K562 (cell line): ENCODE measurements around the gene ZNF200. TPM values are rescaled to one million over a fixed set of nuclear protein-coding genes. Genes with fewer than 3 reads are reported as not detected.
A peak's percentile ranks its signal among the peaks of the same experiment; 100 is the strongest.

ENCODE experiments used
- EGR1 ChIP-seq: fragments of 450-650 bp; conservative IDR thresholded peaks from 2 replicates; pipeline ENCODE4 v1.6.1; 2017; ENCODE audit warnings: mild to moderate bottlenecking
- KAT7 ChIP-seq: sonication (generic); formaldehyde crosslinking; IDR thresholded peaks from 2 replicates; pipeline ENCODE4 v1.8.0; 2022; ENCODE audit warnings: missing genetic modification reagents, mild to moderate bottlenecking, borderline replicate concordance
- MYC ChIP-seq, 2 experiments: fragments of 250-450 bp in 1 of 2; sonication (Bioruptor Pico) in 1 of 2; IDR thresholded peaks; 2 replicates each; pipeline versions ENCODE4 v1.5.1 to v1.6.1; 2012 to 2021; ENCODE audit warnings: low read depth in 2 of 2, borderline replicate concordance in 1 of 2, improper control_type of control experiment in 1 of 2, low read length in 1 of 2, mild to moderate bottlenecking in 1 of 2, moderate library complexity in 1 of 2
- OTX1 ChIP-seq: fragments of 450-650 bp; formaldehyde crosslinking; IDR thresholded peaks from 2 replicates; pipeline ENCODE4 v1.4.0; 2022; ENCODE audit warnings: mild to moderate bottlenecking
- RBM15 ChIP-seq: fragments of 200-400 bp; formaldehyde crosslinking; IDR thresholded peaks from 2 replicates; pipeline ENCODE4 v1.6.1; 2018; ENCODE audit warnings: mild to moderate bottlenecking, low read length, moderate library complexity; ENCODE audit not compliant: insufficient read depth
- RBM39 ChIP-seq: fragments of 200-400 bp; formaldehyde crosslinking; optimal IDR thresholded peaks from 2 replicates; pipeline ENCODE3; 2018; ENCODE audit warnings: low read depth, low read length
- polyA plus RNA-seq, 8 experiments: library from polyadenylated mRNA; depleted of rRNA in 4 of 8; stranded (reverse) in 5 of 8; unstranded in 3 of 8; fragments of >200 nt; fragmentation: Nextera tagmentation in 2 of 8; fragmentation: Illumina TruSeq in 1 of 8; extraction: Ambion mirVana in 2 of 8; extraction: Trizol in 1 of 8; gene quantifications; 2 replicates each; pipeline versions ENCODE4 v1.2.1 to v1.2.3, GENCODE V29; 2011 to 2014; ENCODE audit warnings: inconsistent platforms in 1 of 8, missing spikeins in 1 of 8
- total RNA-seq, 7 experiments: library from RNA; depleted of rRNA in 6 of 7; stranded (reverse); fragments of >200 nt in 6 of 7; fragmentation: Illumina TruSeq in 2 of 7; extraction: Trizol in 2 of 7; gene quantifications; 2 replicates each; pipeline versions ENCODE4 v1.2.1 to v1.2.3, GENCODE V29; 2011 to 2021; ENCODE audit warnings: low replicate concordance in 1 of 7
- TF ChIP-seq, protein P1 (sequence below), 2 experiments: IDR thresholded peaks; 2 replicates each; pipeline ENCODE4 v1.6.1; 2011; ENCODE audit warnings: borderline replicate concordance in 1 of 2, control low read depth in 1 of 2, low read depth in 1 of 2, low read length in 1 of 2, mild to moderate bottlenecking in 1 of 2, mixed read lengths in 1 of 2, moderate library complexity in 1 of 2; ENCODE audit not compliant: insufficient read depth in 1 of 2, insufficient read length in 1 of 2, poor library complexity in 1 of 2, severe bottlenecking in 1 of 2; ENCODE audit errors: extremely low read depth in 1 of 2
- TF ChIP-seq, protein P2 (sequence below): sonication (generic); formaldehyde crosslinking; IDR thresholded peaks from 2 replicates; pipeline ENCODE4 v1.8.1; 2023; ENCODE audit warnings: mild to moderate bottlenecking, missing genetic modification reagents
- TF ChIP-seq, protein P3 (sequence below), 2 experiments: IDR thresholded peaks in 1 of 2; conservative IDR thresholded peaks in 1 of 2; 2 replicates each; pipeline ENCODE4 v1.6.1; 2016; ENCODE audit warnings: low read depth in 2 of 2, mild to moderate bottlenecking in 1 of 2, missing compliant biosample characterization in 1 of 2, missing genetic modification characterization in 1 of 2, moderate library complexity in 1 of 2
- TF ChIP-seq, protein P4 (sequence below), 2 experiments: fragments of 450-650 bp; IDR thresholded peaks; 2 replicates each; pipeline ENCODE4 v1.6.1; 2016
- TF ChIP-seq, protein P5 (sequence below): fragments of 450-650 bp; IDR thresholded peaks from 2 replicates; pipeline ENCODE4 v1.7.1; 2018; ENCODE audit warnings: mild to moderate bottlenecking, low read depth; ENCODE audit not compliant: partially characterized antibody

ZNF200 gene
- total and polyA plus RNA-seq, 9 of the 15 experiments (the other 6 are each of a cell fraction or from before 2014, with no cell fraction given) = 4.8 to 14.5 (median 9.2) TPM

DNA sequence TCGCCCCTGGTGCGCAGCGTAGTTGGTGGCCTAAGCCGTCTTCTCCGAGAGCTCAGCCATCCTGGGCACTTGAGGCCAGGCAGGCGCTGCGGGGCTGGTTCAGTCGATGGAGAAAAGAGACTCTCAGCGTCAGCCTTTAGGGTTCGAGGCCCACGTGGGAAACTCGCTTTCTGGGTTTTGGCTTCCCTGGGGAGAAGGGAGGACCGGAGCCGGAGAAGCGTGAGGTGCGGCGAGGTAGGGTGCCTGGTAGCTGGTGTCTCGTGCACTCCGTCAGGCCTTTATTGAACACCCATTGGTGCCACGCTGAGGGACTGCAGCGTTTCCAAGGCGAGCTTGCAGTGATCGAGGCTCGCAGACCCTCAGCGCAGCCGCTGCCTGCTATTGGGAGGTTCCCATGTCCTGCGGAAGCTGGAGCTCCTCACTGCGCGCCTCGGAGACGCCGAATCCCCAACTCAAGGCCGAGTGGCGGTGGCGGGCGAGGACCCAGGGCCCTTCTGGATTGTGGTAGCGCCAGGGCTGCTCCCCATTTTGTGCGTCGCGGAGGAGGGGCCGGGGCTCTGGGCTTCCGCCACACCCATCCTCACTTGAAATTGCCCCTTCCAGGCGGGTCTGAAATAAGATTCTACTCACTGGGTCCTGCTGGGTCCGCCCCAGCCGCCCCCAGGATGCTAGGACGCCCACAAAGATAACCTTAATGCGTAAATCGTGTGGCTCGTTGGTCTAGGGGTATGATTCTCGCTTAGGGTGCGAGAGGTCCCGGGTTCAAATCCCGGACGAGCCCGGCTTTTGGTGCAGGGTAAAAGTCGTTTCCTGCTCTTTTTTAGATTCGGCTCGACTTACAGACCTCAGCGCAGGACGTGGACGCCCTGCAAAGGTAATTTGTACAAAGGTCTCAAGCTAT is 45.8 kb downstream of the ZNF200 start (continued):
- TF ChIP-seq, protein P1, sequence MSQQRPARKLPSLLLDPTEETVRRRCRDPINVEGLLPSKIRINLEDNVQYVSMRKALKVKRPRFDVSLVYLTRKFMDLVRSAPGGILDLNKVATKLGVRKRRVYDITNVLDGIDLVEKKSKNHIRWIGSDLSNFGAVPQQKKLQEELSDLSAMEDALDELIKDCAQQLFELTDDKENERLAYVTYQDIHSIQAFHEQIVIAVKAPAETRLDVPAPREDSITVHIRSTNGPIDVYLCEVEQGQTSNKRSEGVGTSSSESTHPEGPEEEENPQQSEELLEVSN (IDR thresholded peaks at IDR 0.05; ENCODE audit: borderline replicate concordance in 1 of 2, extremely low read depth in 1 of 2, insufficient read depth in 1 of 2, insufficient read length in 1 of 2, low read depth in 1 of 2, low read length in 1 of 2, poor library complexity in 1 of 2, severe bottlenecking in 1 of 2) = peak; percentile 52 to 55
- TF ChIP-seq, protein P2, sequence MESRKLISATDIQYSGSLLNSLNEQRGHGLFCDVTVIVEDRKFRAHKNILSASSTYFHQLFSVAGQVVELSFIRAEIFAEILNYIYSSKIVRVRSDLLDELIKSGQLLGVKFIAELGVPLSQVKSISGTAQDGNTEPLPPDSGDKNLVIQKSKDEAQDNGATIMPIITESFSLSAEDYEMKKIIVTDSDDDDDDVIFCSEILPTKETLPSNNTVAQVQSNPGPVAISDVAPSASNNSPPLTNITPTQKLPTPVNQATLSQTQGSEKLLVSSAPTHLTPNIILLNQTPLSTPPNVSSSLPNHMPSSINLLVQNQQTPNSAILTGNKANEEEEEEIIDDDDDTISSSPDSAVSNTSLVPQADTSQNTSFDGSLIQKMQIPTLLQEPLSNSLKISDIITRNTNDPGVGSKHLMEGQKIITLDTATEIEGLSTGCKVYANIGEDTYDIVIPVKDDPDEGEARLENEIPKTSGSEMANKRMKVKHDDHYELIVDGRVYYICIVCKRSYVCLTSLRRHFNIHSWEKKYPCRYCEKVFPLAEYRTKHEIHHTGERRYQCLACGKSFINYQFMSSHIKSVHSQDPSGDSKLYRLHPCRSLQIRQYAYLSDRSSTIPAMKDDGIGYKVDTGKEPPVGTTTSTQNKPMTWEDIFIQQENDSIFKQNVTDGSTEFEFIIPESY = no peak
- TF ChIP-seq KAT7 (0 out of 2 replicates have a peak, but pooled peaks have one; percentile 49), MYC (IDR thresholded peaks at IDR 0.05; ENCODE audit: low read depth, low read length) (peak; percentile 4; the same call in 1 of the 2 replicates), MYC (CRISPR knock-in tag; IDR thresholded peaks at IDR 0.05; ENCODE audit: borderline replicate concordance, low read depth) (no peak), EGR1 (peak; percentile 94), RBM15 (no peak), OTX1 (CRISPR knock-in tag) (no peak), RBM39 (peak; percentile 68)
- TF ChIP-seq, protein P3, sequence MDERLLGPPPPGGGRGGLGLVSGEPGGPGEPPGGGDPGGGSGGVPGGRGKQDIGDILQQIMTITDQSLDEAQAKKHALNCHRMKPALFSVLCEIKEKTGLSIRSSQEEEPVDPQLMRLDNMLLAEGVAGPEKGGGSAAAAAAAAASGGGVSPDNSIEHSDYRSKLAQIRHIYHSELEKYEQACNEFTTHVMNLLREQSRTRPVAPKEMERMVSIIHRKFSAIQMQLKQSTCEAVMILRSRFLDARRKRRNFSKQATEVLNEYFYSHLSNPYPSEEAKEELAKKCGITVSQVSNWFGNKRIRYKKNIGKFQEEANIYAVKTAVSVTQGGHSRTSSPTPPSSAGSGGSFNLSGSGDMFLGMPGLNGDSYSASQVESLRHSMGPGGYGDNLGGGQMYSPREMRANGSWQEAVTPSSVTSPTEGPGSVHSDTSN (CRISPR knock-in tag; IDR thresholded peaks at IDR 0.05; ENCODE audit: low read depth) = no peak
- TF ChIP-seq, protein P3 (tag; conservative IDR thresholded peaks at IDR 0.05; ENCODE audit: low read depth) = no peak
- TF ChIP-seq, protein P4, sequence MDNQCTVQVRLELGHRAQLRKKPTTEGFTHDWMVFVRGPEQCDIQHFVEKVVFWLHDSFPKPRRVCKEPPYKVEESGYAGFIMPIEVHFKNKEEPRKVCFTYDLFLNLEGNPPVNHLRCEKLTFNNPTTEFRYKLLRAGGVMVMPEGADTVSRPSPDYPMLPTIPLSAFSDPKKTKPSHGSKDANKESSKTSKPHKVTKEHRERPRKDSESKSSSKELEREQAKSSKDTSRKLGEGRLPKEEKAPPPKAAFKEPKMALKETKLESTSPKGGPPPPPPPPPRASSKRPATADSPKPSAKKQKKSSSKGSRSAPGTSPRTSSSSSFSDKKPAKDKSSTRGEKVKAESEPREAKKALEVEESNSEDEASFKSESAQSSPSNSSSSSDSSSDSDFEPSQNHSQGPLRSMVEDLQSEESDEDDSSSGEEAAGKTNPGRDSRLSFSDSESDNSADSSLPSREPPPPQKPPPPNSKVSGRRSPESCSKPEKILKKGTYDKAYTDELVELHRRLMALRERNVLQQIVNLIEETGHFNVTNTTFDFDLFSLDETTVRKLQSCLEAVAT (IDR thresholded peaks at IDR 0.05) = no peak
- TF ChIP-seq, protein P5, sequence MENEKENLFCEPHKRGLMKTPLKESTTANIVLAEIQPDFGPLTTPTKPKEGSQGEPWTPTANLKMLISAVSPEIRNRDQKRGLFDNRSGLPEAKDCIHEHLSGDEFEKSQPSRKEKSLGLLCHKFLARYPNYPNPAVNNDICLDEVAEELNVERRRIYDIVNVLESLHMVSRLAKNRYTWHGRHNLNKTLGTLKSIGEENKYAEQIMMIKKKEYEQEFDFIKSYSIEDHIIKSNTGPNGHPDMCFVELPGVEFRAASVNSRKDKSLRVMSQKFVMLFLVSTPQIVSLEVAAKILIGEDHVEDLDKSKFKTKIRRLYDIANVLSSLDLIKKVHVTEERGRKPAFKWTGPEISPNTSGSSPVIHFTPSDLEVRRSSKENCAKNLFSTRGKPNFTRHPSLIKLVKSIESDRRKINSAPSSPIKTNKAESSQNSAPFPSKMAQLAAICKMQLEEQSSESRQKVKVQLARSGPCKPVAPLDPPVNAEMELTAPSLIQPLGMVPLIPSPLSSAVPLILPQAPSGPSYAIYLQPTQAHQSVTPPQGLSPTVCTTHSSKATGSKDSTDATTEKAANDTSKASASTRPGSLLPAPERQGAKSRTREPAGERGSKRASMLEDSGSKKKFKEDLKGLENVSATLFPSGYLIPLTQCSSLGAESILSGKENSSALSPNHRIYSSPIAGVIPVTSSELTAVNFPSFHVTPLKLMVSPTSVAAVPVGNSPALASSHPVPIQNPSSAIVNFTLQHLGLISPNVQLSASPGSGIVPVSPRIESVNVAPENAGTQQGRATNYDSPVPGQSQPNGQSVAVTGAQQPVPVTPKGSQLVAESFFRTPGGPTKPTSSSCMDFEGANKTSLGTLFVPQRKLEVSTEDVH = peak; percentile 39
